Measurements from ENCODE around the gene NRF1. TPM values are rescaled to one million over a fixed set of nuclear protein-coding genes. Genes with fewer than 3 reads are reported as not detected.

NRF1 gene
- total and polyA plus RNA-seq, 2 of the 13 experiments (the other 11 are each of a cell fraction or from before 2014, with no cell fraction given), result 9.3 to 10.1 TPM

DNA sequence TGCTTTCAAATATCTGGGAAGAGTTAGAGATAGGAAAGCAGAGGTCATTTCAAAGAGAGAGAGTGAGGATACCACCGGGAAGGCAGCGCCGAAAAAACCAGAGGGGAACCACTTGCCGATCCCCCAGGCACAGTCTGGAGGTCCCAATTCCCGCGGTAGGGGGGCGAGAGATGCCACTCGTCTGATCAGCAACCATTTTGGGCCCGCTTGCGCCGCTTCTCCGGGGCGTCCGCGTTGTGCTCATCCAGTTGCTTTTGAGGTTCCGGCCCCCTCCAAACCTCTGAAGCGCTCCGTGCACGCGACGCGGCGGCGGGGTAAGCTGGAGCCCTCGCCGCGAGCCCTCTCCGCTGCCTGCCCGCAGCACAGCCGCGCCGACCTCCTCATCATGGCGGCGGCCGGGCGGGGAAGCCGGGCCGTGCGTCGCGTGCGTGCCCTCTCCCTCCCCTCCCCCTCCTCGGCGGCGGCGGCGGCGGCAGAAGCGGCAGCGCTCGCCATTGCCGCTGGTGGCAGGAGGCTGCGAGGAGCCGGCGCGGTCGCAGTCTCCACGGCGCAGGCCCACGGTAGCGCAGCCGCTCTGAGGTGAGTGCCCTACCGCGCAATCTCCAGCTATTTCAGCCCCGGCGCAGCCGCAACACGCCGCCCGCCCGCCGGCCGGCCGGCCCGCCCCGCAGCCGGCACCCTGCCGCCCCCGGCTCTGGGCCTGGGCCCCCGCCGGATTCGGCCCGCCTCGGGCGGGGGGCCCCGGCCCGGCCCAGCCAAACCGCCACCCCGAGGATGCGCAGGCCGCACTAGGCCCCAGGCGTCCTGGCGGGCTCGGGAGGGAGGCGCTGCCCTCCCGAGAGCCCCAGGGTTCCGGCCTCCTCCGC, at the start of gene NRF1 (continued):
- no peak for TF ChIP-seq NR3C1 (CRISPR knock-in tag; IDR thresholded peaks at IDR 0.05)
- no peak for TF ChIP-seq ZNF570 (CRISPR knock-in tag; IDR thresholded peaks at IDR 0.05; ENCODE audit: borderline replicate concordance)
- TF ChIP-seq REPIN1 (CRISPR knock-in tag; IDR thresholded peaks at IDR 0.05; ENCODE audit: borderline replicate concordance, low read depth), result peak; percentile 84
- no peak for TF ChIP-seq ZBTB39 (CRISPR knock-in tag; IDR thresholded peaks at IDR 0.05)
- TF ChIP-seq IRF1 (CRISPR knock-in tag; IDR thresholded peaks at IDR 0.05; ENCODE audit: low read depth), result no peak
- peak; percentile 58; the same call in 1 of the 2 replicates for TF ChIP-seq ZNF124 (CRISPR knock-in tag; IDR thresholded peaks at IDR 0.05)
- peak; percentile 93; the same call in 1 of the 2 replicates for TF ChIP-seq ZNF772 (CRISPR knock-in tag; IDR thresholded peaks at IDR 0.05)
- no peak for TF ChIP-seq GFI1 (CRISPR knock-in tag; IDR thresholded peaks at IDR 0.05; ENCODE audit: borderline replicate concordance)
- no peak for TF ChIP-seq ZNF619 (CRISPR knock-in tag; IDR thresholded peaks at IDR 0.05)
- peak; percentile 53 for TF ChIP-seq PAXIP1 (CRISPR knock-in tag; conservative IDR thresholded peaks at IDR 0.05)
- TF ChIP-seq ARHGAP35 (CRISPR knock-in tag; IDR thresholded peaks at IDR 0.05; ENCODE audit: borderline replicate concordance), result no peak; the same call in 1 of the 2 replicates
- TF ChIP-seq FOSL1 (CRISPR knock-in tag; IDR thresholded peaks at IDR 0.05; ENCODE audit: borderline replicate concordance), result no peak
- TF ChIP-seq, protein P1, sequence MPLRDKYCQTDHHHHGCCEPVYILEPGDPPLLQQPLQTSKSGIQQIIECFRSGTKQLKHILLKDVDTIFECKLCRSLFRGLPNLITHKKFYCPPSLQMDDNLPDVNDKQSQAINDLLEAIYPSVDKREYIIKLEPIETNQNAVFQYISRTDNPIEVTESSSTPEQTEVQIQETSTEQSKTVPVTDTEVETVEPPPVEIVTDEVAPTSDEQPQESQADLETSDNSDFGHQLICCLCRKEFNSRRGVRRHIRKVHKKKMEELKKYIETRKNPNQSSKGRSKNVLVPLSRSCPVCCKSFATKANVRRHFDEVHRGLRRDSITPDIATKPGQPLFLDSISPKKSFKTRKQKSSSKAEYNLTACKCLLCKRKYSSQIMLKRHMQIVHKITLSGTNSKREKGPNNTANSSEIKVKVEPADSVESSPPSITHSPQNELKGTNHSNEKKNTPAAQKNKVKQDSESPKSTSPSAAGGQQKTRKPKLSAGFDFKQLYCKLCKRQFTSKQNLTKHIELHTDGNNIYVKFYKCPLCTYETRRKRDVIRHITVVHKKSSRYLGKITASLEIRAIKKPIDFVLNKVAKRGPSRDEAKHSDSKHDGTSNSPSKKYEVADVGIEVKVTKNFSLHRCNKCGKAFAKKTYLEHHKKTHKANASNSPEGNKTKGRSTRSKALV (CRISPR knock-in tag; IDR thresholded peaks at IDR 0.05), result no peak
- no peak for TF ChIP-seq SCMH1 (CRISPR knock-in tag; IDR thresholded peaks at IDR 0.05; ENCODE audit: borderline replicate concordance)
